VCaP (cell line): ENCODE data around the gene ARNT2.
"Not testable (repeated sequence)": the region's sequence is repeated elsewhere in the genome, so short reads cannot be mapped to it uniquely, and the experiment has no call there.

Experiments
- H3K27ac ChIP-seq: fragments of 450-650 bp; 2 replicates; pipeline ENCODE4 v1.5.1; 2017
- TF ChIP-seq, protein P1 (sequence below): fragments of 450-650 bp; conservative IDR thresholded peaks from 2 replicates; pipeline ENCODE4 v1.5.1; 2017; ENCODE audit warnings: mild to moderate bottlenecking, moderate library complexity

The ARNT2 gene

DNA sequence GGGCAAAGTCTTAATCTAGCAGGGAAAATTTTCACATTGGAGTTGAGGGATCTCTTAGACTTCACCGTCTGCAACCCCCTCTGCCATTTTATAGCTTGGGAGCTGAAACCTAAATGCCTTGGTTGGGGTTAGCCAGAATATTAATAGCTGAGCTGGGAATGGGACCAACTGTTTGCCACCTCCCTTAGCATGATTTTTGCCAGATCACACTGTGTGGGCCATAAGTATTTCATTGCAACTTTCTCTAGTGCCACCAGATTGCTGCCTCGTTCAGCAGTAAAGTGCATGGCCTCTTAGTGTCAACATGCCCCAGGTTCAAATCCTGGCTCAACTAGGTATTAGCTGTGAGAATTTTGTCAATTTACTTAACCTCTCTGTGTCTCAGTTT, 235.0 kb downstream of the ARNT2 start:
- TF ChIP-seq, protein P1, sequence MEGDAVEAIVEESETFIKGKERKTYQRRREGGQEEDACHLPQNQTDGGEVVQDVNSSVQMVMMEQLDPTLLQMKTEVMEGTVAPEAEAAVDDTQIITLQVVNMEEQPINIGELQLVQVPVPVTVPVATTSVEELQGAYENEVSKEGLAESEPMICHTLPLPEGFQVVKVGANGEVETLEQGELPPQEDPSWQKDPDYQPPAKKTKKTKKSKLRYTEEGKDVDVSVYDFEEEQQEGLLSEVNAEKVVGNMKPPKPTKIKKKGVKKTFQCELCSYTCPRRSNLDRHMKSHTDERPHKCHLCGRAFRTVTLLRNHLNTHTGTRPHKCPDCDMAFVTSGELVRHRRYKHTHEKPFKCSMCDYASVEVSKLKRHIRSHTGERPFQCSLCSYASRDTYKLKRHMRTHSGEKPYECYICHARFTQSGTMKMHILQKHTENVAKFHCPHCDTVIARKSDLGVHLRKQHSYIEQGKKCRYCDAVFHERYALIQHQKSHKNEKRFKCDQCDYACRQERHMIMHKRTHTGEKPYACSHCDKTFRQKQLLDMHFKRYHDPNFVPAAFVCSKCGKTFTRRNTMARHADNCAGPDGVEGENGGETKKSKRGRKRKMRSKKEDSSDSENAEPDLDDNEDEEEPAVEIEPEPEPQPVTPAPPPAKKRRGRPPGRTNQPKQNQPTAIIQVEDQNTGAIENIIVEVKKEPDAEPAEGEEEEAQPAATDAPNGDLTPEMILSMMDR = no peak
- no peak overlapping the region for H3K27ac ChIP-seq

GRCh38 chr15:80640531-80641121, 236.4 kb downstream of the ARNT2 start:
- TF ChIP-seq, protein P1 = no peak
- no peak overlapping the region for H3K27ac ChIP-seq

GRCh38 chr15:80641384-80641783, 237.2 kb downstream of the ARNT2 start:
- H3K27ac ChIP-seq = no peak overlapping the region
- TF ChIP-seq, protein P1 = no peak

DNA sequence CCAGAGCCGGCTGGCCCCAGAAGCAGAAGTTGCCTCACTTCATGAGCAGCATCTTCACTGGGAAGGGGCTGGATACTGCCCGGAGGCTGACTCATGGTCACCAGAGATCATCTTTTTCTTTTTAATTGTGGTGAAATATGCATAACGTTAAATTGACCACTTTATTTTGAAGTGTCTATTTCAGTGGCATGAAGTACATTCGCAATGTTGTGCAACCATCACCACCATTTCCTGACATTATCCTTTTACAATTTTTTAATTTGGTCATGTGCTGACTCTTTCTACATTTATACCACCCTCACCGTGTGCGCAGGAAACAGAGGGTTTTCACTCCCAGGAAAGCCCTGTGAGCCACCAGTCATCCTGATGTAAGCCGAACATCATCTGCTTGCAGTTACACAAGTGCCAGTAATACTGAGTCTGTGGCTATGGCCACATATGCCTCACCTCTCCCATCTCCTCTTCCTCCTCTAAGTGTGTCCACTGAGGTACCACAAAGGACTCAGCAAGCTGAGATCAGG, 239.3 kb downstream of the ARNT2 start:
- TF ChIP-seq, protein P1 = no peak
- H3K27ac ChIP-seq = no peak overlapping the region

DNA sequence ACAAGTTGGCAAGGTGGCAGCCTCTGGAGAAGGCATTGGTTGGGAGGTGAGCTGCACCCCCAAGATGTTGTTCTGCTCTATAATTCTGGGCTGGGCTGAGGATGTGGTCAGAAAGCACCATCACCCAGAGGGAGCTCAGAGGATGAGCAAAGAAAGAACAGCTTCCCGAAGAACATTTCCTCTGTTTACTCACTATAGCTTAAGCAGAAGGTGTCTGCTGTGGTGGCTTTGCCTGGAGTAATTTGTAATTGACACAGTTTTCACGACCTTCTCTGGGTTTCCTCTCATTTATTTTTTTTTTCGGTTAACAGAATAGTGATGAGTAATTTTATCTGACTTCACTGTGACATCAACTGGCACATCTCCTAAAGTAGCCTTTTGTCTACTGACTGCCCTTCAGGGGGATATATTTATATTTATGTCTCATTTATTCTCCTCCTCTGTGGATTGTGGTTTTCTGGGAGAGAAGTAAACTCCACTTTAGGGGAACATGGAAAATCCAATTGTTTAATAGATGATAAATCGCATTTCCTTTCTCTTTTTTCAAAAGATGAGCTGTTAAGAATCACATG, 241.4 kb downstream of the ARNT2 start:
- TF ChIP-seq, protein P1 = no peak
- no peak overlapping the region for H3K27ac ChIP-seq

- not testable (repeated sequence) for H3K27ac ChIP-seq
Measured at GRCh38 chr15:80647424-80647823, 243.2 kb downstream of the ARNT2 start.
